Upper lobe of right lung (tissue), 1 donor: ENCODE data around the gene STAT6. TPM values are rescaled to one million over a fixed set of nuclear protein-coding genes. Genes with fewer than 3 reads are reported as not detected.

Experiments used
- ATAC-seq: fragments of 200-7000 bp; cut with Tn5 transposase; one replicate; pipeline ENCODE4 v1.9.1; 2020; ENCODE audit warnings: mild to moderate bottlenecking, moderate library complexity
- DNase-seq: peaks from one replicate; pipeline ENCODE4 v3.0.0-alpha.2; 2020
- H3K27ac ChIP-seq: fragments of 200-600 bp; one replicate; pipeline ENCODE4 v1.8.0; 2022
- H3K27me3 ChIP-seq: fragments of 200-600 bp; one replicate; pipeline ENCODE4 v1.8.0; 2022; ENCODE audit warnings: mild to moderate bottlenecking
- H3K36me3 ChIP-seq: fragments of 200-600 bp; one replicate; pipeline ENCODE4 v1.8.0; 2022
- H3K4me1 ChIP-seq: fragments of 200-600 bp; one replicate; pipeline ENCODE4 v1.8.0; 2022
- H3K4me3 ChIP-seq: fragments of 200-600 bp; one replicate; pipeline ENCODE4 v1.8.0; 2022; ENCODE audit warnings: mild to moderate bottlenecking
- H3K9me3 ChIP-seq: fragments of 200-600 bp; one replicate; pipeline ENCODE4 v1.8.0; 2022
- CTCF ChIP-seq: fragments of 200-600 bp; IDR thresholded peaks from one replicate; pipeline ENCODE4 v1.8.0; 2022; ENCODE audit warnings: antibody characterized with exemption
- intact Hi-C: fragments of 100-400 bp; cut with DNase I; formaldehyde crosslinking; loops from one replicate; pipeline ENCODE4 v1.11.0; 2022
- total RNA-seq: library from RNA; stranded (reverse); fragmentation: NEBNext Ultra II Directional; extraction: Animal tissue kit (Norgen Biotek cat#: 25700); gene quantifications from one replicate; pipeline ENCODE4 v1.2.1, GENCODE V29; 2021
- donor health status: DM: no; HTN: yes; CAD: no; lungs with severe emphysema.

Gene STAT6
- total RNA-seq, 1 donor from 2014 or later = 230 TPM

- ATAC-seq (no peak), DNase-seq (no peak)
- Histone ChIP-seq H3K36me3 (peaks cover 56% of the 10 kb centered on the region), H3K4me1 (peaks cover 45% of the 10 kb centered on the region), H3K27ac (peak overlapping the region; percentile 9), H3K27me3 (no peaks in the 10 kb centered on the region), H3K4me3 (no peak overlapping the region), H3K9me3 (no peaks in the 10 kb centered on the region)
- no peak for TF ChIP-seq CTCF
- intact Hi-C loops = no loop called here
Measured at GRCh38 chr12:57092529-57092862, 18.7 kb downstream of the STAT6 start.

GRCh38 chr12:57091638-57092528 is 19.3 kb downstream of the STAT6 start:
- peaks cover 45% of the 10 kb centered on the region for H3K4me1 ChIP-seq

GRCh38 chr12:57090924-57091637 is 20.1 kb downstream of the STAT6 start:
- Histone ChIP-seq H3K4me3 (peak overlapping the region; percentile 88), H3K9me3 (no peaks in the 10 kb centered on the region), H3K4me1 (peaks cover 47% of the 10 kb centered on the region), H3K36me3 (peaks cover 41% of the 10 kb centered on the region), H3K27me3 (no peaks in the 10 kb centered on the region), H3K27ac (peak overlapping the region; percentile 87)
- DNase-seq = no peak
- no peak for ATAC-seq
- intact Hi-C loops = no loop called here
- no peak for TF ChIP-seq CTCF

More at GRCh38 chr12:57091638-57092528, 19.3 kb downstream of the STAT6 start:
- intact Hi-C loops = no loop called here
- Histone ChIP-seq H3K27me3 (no peaks in the 10 kb centered on the region), H3K9me3 (no peaks in the 10 kb centered on the region), H3K36me3 (peaks cover 49% of the 10 kb centered on the region), H3K27ac (peak overlapping the region; percentile 87), H3K4me3 (peak overlapping the region; percentile 88)
- no peak for DNase-seq
- TF ChIP-seq CTCF = no peak
- no peak for ATAC-seq

- peak overlapping the region; percentile 88 for H3K4me3 ChIP-seq
- H3K27ac ChIP-seq = peak overlapping the region; percentile 87
- H3K36me3 ChIP-seq = peaks cover 36% of the 10 kb centered on the region
- intact Hi-C loops = no loop called here
- no peaks in the 10 kb centered on the region for H3K9me3 ChIP-seq
- DNase-seq = no peak
- H3K27me3 ChIP-seq = no peaks in the 10 kb centered on the region
- no peak for ATAC-seq
- no peak for TF ChIP-seq CTCF
- H3K4me1 ChIP-seq = peaks cover 49% of the 10 kb centered on the region
Measured at GRCh38 chr12:57090490-57090889, 20.7 kb downstream of the STAT6 start.

GRCh38 chr12:57089271-57090245 is 21.6 kb downstream of the STAT6 start:
- TF ChIP-seq CTCF = no peak
- Histone ChIP-seq H3K27me3 (no peaks in the 10 kb centered on the region), H3K4me3 (peak overlapping the region; percentile 88), H3K9me3 (no peaks in the 10 kb centered on the region), H3K27ac (peak overlapping the region; percentile 87), H3K36me3 (peaks cover 26% of the 10 kb centered on the region), H3K4me1 (peaks cover 46% of the 10 kb centered on the region)
- peak; percentile 3 for ATAC-seq
- peak; percentile 91 for DNase-seq
- intact Hi-C loops = no loop called here
